OCI-LY1 (cell line): ENCODE measurements around the gene RPL36.

ENCODE experiments used
- H2AFZ ChIP-seq: fragments of 200-600 bp; sonication (generic), shearing (Covaris generic); 2 replicates; pipeline ENCODE4 v1.6.0; 2014; ENCODE audit warnings: antibody characterized with exemption, mild to moderate bottlenecking, low read length
- H3F3A ChIP-seq: fragments of 200-600 bp; sonication (generic), shearing (Covaris generic); 2 replicates; pipeline ENCODE4 v1.6.0; 2014; ENCODE audit warnings: mild to moderate bottlenecking, antibody characterized with exemption, low read length, moderate library complexity; ENCODE audit not compliant: insufficient read depth
- H3K27ac ChIP-seq: fragments of 200-600 bp; sonication (generic); 2 replicates; pipeline ENCODE4 v1.5.1; 2014; ENCODE audit warnings: low read length, mixed run types, mild to moderate bottlenecking, low read depth; ENCODE audit not compliant: poor library complexity, severe bottlenecking
- H3K27me3 ChIP-seq: fragments of 200-600 bp; sonication (generic); 2 replicates; pipeline ENCODE4 v1.6.0; 2014; ENCODE audit warnings: antibody characterized with exemption, mild to moderate bottlenecking, low read length, moderate library complexity; ENCODE audit not compliant: insufficient read depth
- H3K36me3 ChIP-seq: fragments of 200-600 bp; sonication (generic); 2 replicates; pipeline ENCODE4 v1.6.1; 2014; ENCODE audit warnings: mild to moderate bottlenecking, antibody characterized with exemption, low read length, moderate library complexity, mixed read lengths; ENCODE audit not compliant: insufficient read depth
- H3K4me1 ChIP-seq: fragments of 200-600 bp; sonication (generic); 2 replicates; pipeline ENCODE4 v1.5.1; 2014; ENCODE audit warnings: mild to moderate bottlenecking, low read length, moderate library complexity; ENCODE audit not compliant: insufficient read depth, severe bottlenecking
- H3K4me2 ChIP-seq: fragments of 200-600 bp; sonication (generic), shearing (Covaris generic); 2 replicates; pipeline ENCODE4 v1.6.1; 2014; ENCODE audit warnings: low read length
- H3K4me3 ChIP-seq: fragments of 200-600 bp; sonication (generic); 2 replicates; pipeline ENCODE4 v1.5.1; 2014; ENCODE audit warnings: low read length, low read depth, mild to moderate bottlenecking, mixed read lengths; ENCODE audit not compliant: poor library complexity, severe bottlenecking
- H3K79me2 ChIP-seq: fragments of 200-600 bp; shearing (Covaris generic); 2 replicates; pipeline ENCODE4 v1.6.1; 2016; ENCODE audit warnings: mixed run types, low read length, mixed read lengths; ENCODE audit not compliant: insufficient read depth
- H3K9ac ChIP-seq: fragments of 200-600 bp; sonication (generic), shearing (Covaris generic); 2 replicates; pipeline ENCODE4 v1.6.1; 2014; ENCODE audit warnings: mild to moderate bottlenecking, low read length, mixed read lengths
- H3K9me2 ChIP-seq: fragments of 200-600 bp; sonication (generic), shearing (Covaris generic); 2 replicates; pipeline ENCODE4 v1.6.1; 2014; ENCODE audit warnings: low read depth, mild to moderate bottlenecking, low read length, mixed read lengths
- H3K9me3 ChIP-seq: fragments of 200-600 bp; shearing (Covaris generic); 2 replicates; pipeline ENCODE4 v1.6.1; 2014; ENCODE audit warnings: low read length, mixed read lengths
- H4K20me1 ChIP-seq: fragments of 200-600 bp; sonication (generic), shearing (Covaris generic); 2 replicates; pipeline ENCODE4 v1.6.0; 2016; ENCODE audit warnings: mild to moderate bottlenecking, low read length; ENCODE audit not compliant: insufficient read depth
- EZH2 ChIP-seq: fragments of 200-600 bp; sonication (generic), shearing (Covaris generic); IDR thresholded peaks from 2 replicates; pipeline ENCODE4 v1.8.0; 2017; ENCODE audit warnings: borderline replicate concordance, mixed run types, mild to moderate bottlenecking, antibody characterized with exemption, low read length, moderate library complexity, mixed read lengths
- TF ChIP-seq, protein P1 (sequence below): fragments of 200-600 bp; sonication (generic), shearing (Covaris generic); IDR thresholded peaks from 2 replicates; pipeline ENCODE4 v1.5.1; 2017; ENCODE audit warnings: mild to moderate bottlenecking, antibody characterized with exemption, low read length, moderate library complexity, mixed read lengths

Gene RPL36

DNA sequence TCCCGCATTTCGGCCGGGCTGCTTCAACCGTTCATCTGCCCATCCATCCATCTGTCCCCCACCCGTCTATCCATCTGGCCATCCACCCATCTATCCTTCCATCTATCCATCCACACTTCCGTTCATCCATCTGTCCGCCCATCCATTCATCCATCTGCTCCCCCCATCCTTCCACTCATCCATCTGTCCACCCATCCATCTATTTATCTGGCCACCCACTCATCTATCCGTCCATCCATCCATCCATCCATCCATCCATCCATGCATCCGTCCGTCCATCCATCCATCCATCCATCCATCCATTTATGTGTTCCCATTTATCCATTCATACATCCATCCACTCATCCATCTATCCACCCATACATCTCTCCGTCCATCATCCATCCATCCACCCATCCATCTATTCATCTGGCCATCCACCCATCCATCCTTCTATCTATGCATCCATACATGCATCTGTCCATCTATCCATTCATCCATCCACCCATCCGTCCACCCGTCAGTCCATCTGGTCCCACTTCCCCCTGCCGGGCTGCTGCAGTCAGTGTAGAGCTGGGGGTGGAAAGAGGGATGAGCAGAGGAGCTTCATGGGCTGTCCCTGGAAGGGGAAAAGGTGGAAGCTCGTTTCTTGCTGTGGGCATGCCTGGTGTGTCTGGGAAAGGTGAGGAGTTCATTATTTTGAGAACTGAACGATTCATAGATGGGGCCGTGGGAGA lies 8.5 kb upstream of the RPL36 start:
- no peaks in the 10 kb centered on the region for H3K9me3 ChIP-seq

DNA sequence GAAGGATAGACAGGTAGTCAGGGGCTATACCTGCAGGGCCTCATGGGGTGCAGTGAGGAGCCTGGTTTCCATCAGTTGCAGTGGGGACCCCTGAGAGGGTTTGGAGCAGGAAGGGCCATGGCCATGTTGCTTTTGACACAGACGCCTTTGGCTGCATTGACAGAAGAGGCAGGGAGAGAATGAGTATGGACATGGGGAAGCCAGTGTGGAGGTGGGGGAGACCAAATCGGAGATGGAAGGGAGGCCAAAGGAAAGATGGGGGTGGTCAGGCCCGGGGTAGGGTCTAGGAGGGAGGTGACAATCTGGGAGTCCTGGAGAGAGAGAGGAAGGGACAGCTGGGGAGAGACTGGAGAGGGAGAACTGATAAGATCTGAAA lies 8.0 kb upstream of the RPL36 start:
- no peaks in the 10 kb centered on the region for H3K79me2 ChIP-seq
- peaks cover 22% of the 10 kb centered on the region for H3K4me1 ChIP-seq
- H3K4me2 ChIP-seq: no peak overlapping the region
- H3F3A ChIP-seq: peaks cover 4% of the 10 kb centered on the region; the same call in 1 of the 2 replicates
- H4K20me1 ChIP-seq: no peaks in the 10 kb centered on the region
- H3K4me3 ChIP-seq: no peak overlapping the region
- no peaks in the 10 kb centered on the region for H3K9me2 ChIP-seq
- no peak overlapping the region for H3K27ac ChIP-seq
- no peak overlapping the region for H3K9ac ChIP-seq
- H3K27me3 ChIP-seq: no peaks in the 10 kb centered on the region
- TF ChIP-seq EZH2: no peak
- no peak overlapping the region for H2AFZ ChIP-seq
- no peaks in the 10 kb centered on the region for H3K36me3 ChIP-seq
- H3K9me3 ChIP-seq: no peaks in the 10 kb centered on the region

More for the DNA sequence above, 8.5 kb upstream of the RPL36 start:
- Histone ChIP-seq H3K79me2 (no peaks in the 10 kb centered on the region), H4K20me1 (no peaks in the 10 kb centered on the region), H3K36me3 (no peaks in the 10 kb centered on the region), H3K4me1 (peaks cover 21% of the 10 kb centered on the region), H3K27me3 (no peaks in the 10 kb centered on the region), H3K27ac (no peak overlapping the region), H3K9me2 (no peaks in the 10 kb centered on the region), H3K4me2 (peak overlapping the region; percentile 49; the same call in 1 of the 2 replicates), H3K4me3 (peak overlapping the region; percentile 86), H2AFZ (no peak overlapping the region), H3F3A (peaks cover 4% of the 10 kb centered on the region; the same call in 1 of the 2 replicates), H3K9ac (no peak overlapping the region; the same call in 1 of the 2 replicates)
- no peak for TF ChIP-seq EZH2
- TF ChIP-seq, protein P1, sequence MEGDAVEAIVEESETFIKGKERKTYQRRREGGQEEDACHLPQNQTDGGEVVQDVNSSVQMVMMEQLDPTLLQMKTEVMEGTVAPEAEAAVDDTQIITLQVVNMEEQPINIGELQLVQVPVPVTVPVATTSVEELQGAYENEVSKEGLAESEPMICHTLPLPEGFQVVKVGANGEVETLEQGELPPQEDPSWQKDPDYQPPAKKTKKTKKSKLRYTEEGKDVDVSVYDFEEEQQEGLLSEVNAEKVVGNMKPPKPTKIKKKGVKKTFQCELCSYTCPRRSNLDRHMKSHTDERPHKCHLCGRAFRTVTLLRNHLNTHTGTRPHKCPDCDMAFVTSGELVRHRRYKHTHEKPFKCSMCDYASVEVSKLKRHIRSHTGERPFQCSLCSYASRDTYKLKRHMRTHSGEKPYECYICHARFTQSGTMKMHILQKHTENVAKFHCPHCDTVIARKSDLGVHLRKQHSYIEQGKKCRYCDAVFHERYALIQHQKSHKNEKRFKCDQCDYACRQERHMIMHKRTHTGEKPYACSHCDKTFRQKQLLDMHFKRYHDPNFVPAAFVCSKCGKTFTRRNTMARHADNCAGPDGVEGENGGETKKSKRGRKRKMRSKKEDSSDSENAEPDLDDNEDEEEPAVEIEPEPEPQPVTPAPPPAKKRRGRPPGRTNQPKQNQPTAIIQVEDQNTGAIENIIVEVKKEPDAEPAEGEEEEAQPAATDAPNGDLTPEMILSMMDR: no peak

DNA sequence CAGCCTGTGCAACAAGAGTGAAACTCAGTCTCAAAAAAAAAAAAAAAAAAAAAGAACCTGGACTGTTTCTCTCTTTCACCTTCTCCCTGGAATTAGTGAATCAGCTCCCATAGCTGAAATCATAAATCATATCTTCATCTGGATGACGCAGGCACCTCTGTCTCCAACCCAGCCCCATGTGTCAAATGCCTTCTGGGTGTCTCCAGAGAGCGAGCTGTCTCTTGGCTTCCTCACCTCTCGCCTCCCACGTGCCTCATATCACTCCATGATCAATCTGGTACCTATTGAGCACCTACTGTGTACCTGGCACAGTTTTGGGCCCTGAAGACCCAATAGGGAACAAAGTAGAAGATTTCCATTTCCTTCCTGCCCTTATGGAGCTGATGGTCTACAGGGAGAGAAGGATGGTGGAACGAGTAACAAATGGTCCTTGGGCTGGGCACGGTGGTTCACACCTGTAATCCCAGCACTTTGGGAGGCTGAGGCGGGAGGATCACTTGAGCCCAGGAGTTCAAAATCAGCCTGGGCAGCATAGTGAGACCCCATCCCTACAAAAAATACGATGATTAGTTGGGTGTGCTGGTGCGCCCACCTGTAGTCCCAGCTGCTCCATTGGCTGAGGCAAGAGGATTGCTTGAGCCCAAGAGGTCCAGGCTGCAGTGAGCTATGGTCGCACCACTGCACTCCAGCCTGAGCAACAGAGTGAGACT lies 6.8 kb upstream of the RPL36 start:
- Histone ChIP-seq H3K9me2 (no peaks in the 10 kb centered on the region), H3K27ac (no peak overlapping the region), H3K27me3 (no peaks in the 10 kb centered on the region), H3K4me1 (peaks cover 22% of the 10 kb centered on the region), H3K79me2 (no peaks in the 10 kb centered on the region), H4K20me1 (no peaks in the 10 kb centered on the region), H3K9ac (no peak overlapping the region), H3K9me3 (no peaks in the 10 kb centered on the region), H3K36me3 (no peaks in the 10 kb centered on the region), H2AFZ (no peak overlapping the region), H3F3A (peaks cover 4% of the 10 kb centered on the region; the same call in 1 of the 2 replicates), H3K4me2 (no peak overlapping the region), H3K4me3 (no peak overlapping the region)
- TF ChIP-seq, protein P1: no peak
- no peak for TF ChIP-seq EZH2
